ENCODE results near the gene SPSB4. TPM values are rescaled to one million over a fixed set of nuclear protein-coding genes. Genes with fewer than 3 reads are reported as not detected.

SPSB4 gene
- total and polyA plus RNA-seq, 2 of the 8 experiments (the other 6 are each of a cell fraction or from before 2014, with no cell fraction given) = 15.1 to 17.2 TPM

DNA sequence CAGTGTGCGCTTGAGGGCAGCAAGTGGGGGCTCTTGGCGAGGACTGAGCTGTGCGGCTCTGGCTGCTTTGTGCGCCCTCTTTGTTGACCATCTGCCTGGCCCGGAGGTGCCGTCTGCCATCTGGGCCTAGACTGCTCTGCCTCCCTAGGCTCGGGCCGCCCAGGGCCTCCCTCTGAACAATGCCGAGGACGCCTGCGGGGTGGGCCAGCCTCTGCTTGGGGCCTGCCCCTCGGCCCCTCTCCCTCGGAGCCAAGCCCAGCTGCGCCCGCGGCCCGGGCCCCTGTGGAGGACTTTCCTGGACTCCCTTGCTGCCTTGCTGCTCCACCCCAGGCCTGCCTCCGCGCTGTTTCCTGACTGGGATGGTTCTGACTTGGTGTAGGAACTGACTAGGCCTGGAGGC is 31.9 kb upstream of the SPSB4 start:
- TF ChIP-seq SP4 (IDR thresholded peaks at IDR 0.05; ENCODE audit: low read length) (no peak), EGR1 (IDR thresholded peaks at IDR 0.05; ENCODE audit: borderline replicate concordance, low read depth, low read length) (no peak), TAF7 (optimal IDR thresholded peaks at IDR 0.05; ENCODE audit: borderline replicate concordance, low read depth, low read length) (no peak), KDM1A (IDR thresholded peaks at IDR 0.05; ENCODE audit: borderline replicate concordance, low read length) (no peak)
- Histone ChIP-seq H2BK12ac (ENCODE audit: low read depth, low read length) (no peak overlapping the region), H4K91ac (replicated peaks; ENCODE audit: insufficient read length, low read length) (no peak overlapping the region), H2BK15ac (ENCODE audit: low read length) (no peak overlapping the region), H3K9me3 (ENCODE audit: insufficient read depth in 2 of 2, low read depth in 1 of 2, low read length in 1 of 2) (no peaks in the 10 kb centered on the region), H4K5ac (ENCODE audit: insufficient read length, low read depth, low read length) (no peak overlapping the region), H3K4me2 (ENCODE audit: insufficient read depth in 1 of 2, low read depth in 2 of 2, low read length in 2 of 2) (no peak overlapping the region), H2BK120ac (replicated peaks; ENCODE audit: low read depth, low read length) (no peak overlapping the region), H3K56ac (replicated peaks; ENCODE audit: insufficient read length, low read depth, low read length) (no peak overlapping the region), H2AFZ (ENCODE audit: low read length) (peak overlapping the region; percentile 81), H3K79me1 (ENCODE audit: low read depth, low read length) (no peaks in the 10 kb centered on the region), H3K79me2 (ENCODE audit: control insufficient read depth in 1 of 2, insufficient read depth in 2 of 2, low read length in 2 of 2) (no peaks in the 10 kb centered on the region), H4K8ac (ENCODE audit: extremely low read depth, insufficient read depth, low read length) (peak overlapping the region; percentile 7; the same call in 1 of the 2 replicates), H3K4me1 (replicated peaks in 1 of 4; ENCODE audit: control insufficient read depth in 3 of 4, insufficient read depth in 4 of 4, low read length in 3 of 4) (peaks cover 0 to 4% (median 0%) of the 10 kb centered on the region in 4 experiments; a peak in 1 of 7 replicates), H3K9ac (replicated peaks in 1 of 4; ENCODE audit: extremely low read depth in 1 of 4, low read depth in 3 of 4, low read length in 3 of 4) (no peak overlapping the region), H3K23me2 (ENCODE audit: low read depth, low read length) (no peaks in the 10 kb centered on the region), H3K27ac (ENCODE audit: low read depth, low read length) (no peak overlapping the region), H2BK5ac (ENCODE audit: low read depth, low read length) (no peak overlapping the region), H3K18ac (ENCODE audit: extremely low read depth, low read length) (no peak overlapping the region), H2AK5ac (ENCODE audit: low read depth, low read length) (no peak overlapping the region), H3K23ac (ENCODE audit: insufficient read length) (no peak overlapping the region), H4K20me1 (replicated peaks in 1 of 2; ENCODE audit: control insufficient read depth in 1 of 2, insufficient read depth in 2 of 2, low read length in 2 of 2) (no peaks in the 10 kb centered on the region), H3K4ac (replicated peaks; ENCODE audit: insufficient read length, low read depth, low read length) (no peak overlapping the region), H3K36me3 (ENCODE audit: control insufficient read depth in 2 of 4, insufficient read depth in 4 of 4, low read length in 3 of 4) (no peaks in the 10 kb centered on the region), H3K27me3 (replicated peaks in 1 of 4; ENCODE audit: control insufficient read depth in 3 of 4, extremely low read depth in 1 of 4, insufficient read depth in 3 of 4, low read length in 3 of 4) (no peaks in the 10 kb centered on the region), H3K14ac (ENCODE audit: insufficient read length) (no peak overlapping the region), H2BK20ac (ENCODE audit: low read length) (no peak overlapping the region), H3K4me3 (ENCODE audit: extremely low read depth in 1 of 4, insufficient read depth in 2 of 4, low read depth in 3 of 4, low read length in 4 of 4) (no peak overlapping the region)
- 95% methylated on average over 17 of the region's 19 CpGs; no CpG with 5 or more reads in 1 of the 2 experiments for WGBS, 2 experiments (ENCODE audit: extremely low coverage in 1 of 2, insufficient coverage in 1 of 2, insufficient read length in 1 of 2, insufficient replicate concordance in 2 of 2, low coverage in 1 of 2, low lambda C conversion rate in 2 of 2, missing lambda C conversion rate in 1 of 2)
- FAIRE-seq (no peak), DNase-seq (ENCODE audit: low read depth in 1 of 2, low spot score in 2 of 2) (no peak)
- ChIA-PET CTCF (ENCODE audit: partially characterized antibody) (interaction anchor here (0.7 to 11.3 kb wide), 4 partner anchors 19 to 173 kb away, joined by 3 to 123 read pairs (median 4); no protein-coding TSS in a partner anchor), POLR2A (ENCODE audit: partially characterized antibody) (no interaction called here)

Data from H1 (cell line).